CD4-positive, alpha-beta T cell (primary cell): Measurements from ENCODE around the gene NR5A2. TPM values are rescaled to one million over a fixed set of nuclear protein-coding genes. Genes with fewer than 3 reads are reported as not detected.

ENCODE experiments used
- ATAC-seq: fragments of 200-7000 bp; cut with Tn5 transposase; one replicate; pipeline ENCODE4 v1.10.0; 2022; ENCODE audit warnings: mild to moderate bottlenecking; ENCODE audit not compliant: poor library complexity
- CTCF ChIA-PET: fragments of 350-600 bp; sonication (Branson Sonifier 250); formaldehyde crosslinking; loops from one replicate; lab custom pipeline; 2021; ENCODE audit warnings: antibody characterized with exemption, inconsistent platforms; lab: Charles Lee
- POLR2A ChIA-PET: fragments of 350-600 bp; sonication (Branson Sonifier 250); formaldehyde crosslinking; loops from one replicate; lab custom pipeline; 2021; ENCODE audit warnings: antibody characterized with exemption, inconsistent platforms; lab: Charles Lee
- DNase-seq, 14 experiments: peaks; one replicate each; pipeline ENCODE4 v3.0.0-alpha.2; 2013 to 2020; ENCODE audit warnings: mixed read lengths in 2 of 14
- H3K27ac ChIP-seq, 2 donors: one replicate each; pipeline versions ENCODE4 v1.5.1 to v1.7.0; 2013; ENCODE audit warnings: low read length in 2 of 2, low read depth in 1 of 2, mild to moderate bottlenecking in 1 of 2
- H3K27me3 ChIP-seq, 2 experiments: 1 replicate in 1 of 2; 2 replicates in 1 of 2; pipeline versions ENCODE4 v1.6.1 to v1.7.0; 2013; ENCODE audit warnings: low read length in 2 of 2, control low read depth in 1 of 2, mild to moderate bottlenecking in 1 of 2, moderate library complexity in 1 of 2; ENCODE audit not compliant: insufficient read depth in 2 of 2, control insufficient read depth in 1 of 2
- H3K36me3 ChIP-seq: one replicate; pipeline ENCODE4 v1.6.1; 2013; ENCODE audit warnings: low read length, control low read depth; ENCODE audit not compliant: insufficient read depth
- H3K4me1 ChIP-seq: one replicate; pipeline ENCODE4 v1.6.1; 2013; ENCODE audit warnings: low read length, control low read depth; ENCODE audit not compliant: insufficient read depth
- H3K4me3 ChIP-seq: one replicate; pipeline ENCODE4 v1.5.1; 2013; ENCODE audit warnings: mild to moderate bottlenecking, low read length, moderate library complexity
- H3K9me3 ChIP-seq, 2 experiments: 1 replicate in 1 of 2; 2 replicates in 1 of 2; pipeline versions ENCODE4 v1.6.1 to v1.7.0; 2013; ENCODE audit warnings: low read length in 2 of 2, mild to moderate bottlenecking in 2 of 2, control low read depth in 1 of 2, moderate library complexity in 1 of 2; ENCODE audit not compliant: control insufficient read depth in 1 of 2, insufficient read depth in 1 of 2
- H3K27ac Mint-ChIP-seq: one replicate; pipeline ENCODE4 v1.8.0; 2020; ENCODE audit warnings: mixed read lengths
- H3K27me3 Mint-ChIP-seq: one replicate; pipeline ENCODE4 v1.8.0; 2021; ENCODE audit warnings: mixed read lengths
- H3K36me3 Mint-ChIP-seq: one replicate; pipeline ENCODE4 v1.8.0; 2021; ENCODE audit warnings: low read depth, mixed read lengths
- H3K4me1 Mint-ChIP-seq: one replicate; pipeline ENCODE4 v1.8.0; 2021; ENCODE audit warnings: low read depth, mixed read lengths
- H3K4me3 Mint-ChIP-seq: one replicate; pipeline ENCODE4 v1.8.0; 2020; ENCODE audit warnings: mild to moderate bottlenecking, mixed read lengths
- H3K9me3 Mint-ChIP-seq: one replicate; pipeline ENCODE4 v1.8.0; 2020; ENCODE audit warnings: mixed read lengths
- CTCF ChIP-seq: fragments of 200-600 bp; IDR thresholded peaks from one replicate; pipeline ENCODE4 v1.8.0; 2022; ENCODE audit warnings: antibody characterized with exemption, mild to moderate bottlenecking
- intact Hi-C, 2 experiments: fragments of 100-400 bp; cut with DNase I in 1 of 2; cut with micrococcal nuclease in 1 of 2; formaldehyde crosslinking; loops; one replicate each; pipeline versions ENCODE4 v1.15.1 to v1.9.0; 2023 to 2025; cut with DNase I, micrococcal nuclease
- total RNA-seq, 174 experiments: library from RNA in 2 of 174; stranded (reverse) in 2 of 174; gene quantifications; one replicate each; pipeline ENCODE4 v1.2.3 and lab custom pipeline; 2021 to 2026

NR5A2 gene
- total RNA-seq, 2 experiments from 2014 or later: not detected

DNA sequence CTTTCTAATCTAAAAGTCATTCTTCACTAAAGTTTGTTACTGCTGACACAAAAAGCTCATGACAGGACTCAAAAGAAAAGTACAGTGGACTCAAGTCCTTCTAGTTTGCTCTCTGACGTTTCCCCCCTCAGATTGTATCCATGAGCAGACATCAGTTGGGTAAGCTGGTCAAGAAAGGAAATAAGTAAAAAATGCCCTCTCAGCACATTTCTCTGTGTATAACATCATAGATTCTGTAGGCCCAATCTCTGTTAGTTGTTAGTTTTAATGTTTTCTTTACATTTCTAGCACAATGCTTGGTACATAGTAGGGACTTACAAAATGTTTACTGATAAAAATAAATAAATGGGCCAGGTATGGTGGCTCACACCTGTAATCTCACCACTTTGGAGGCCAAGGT lies 96.8 kb downstream of the NR5A2 start:
- Histone ChIP-seq H3K27ac (no peak overlapping the region), H3K36me3 (no peaks in the 10 kb centered on the region), H3K27me3 (no peaks in the 10 kb centered on the region), H3K4me3 (no peak overlapping the region), H3K9me3 (no peaks in the 10 kb centered on the region), H3K4me1 (peaks cover 4% of the 10 kb centered on the region)
- intact Hi-C loops: no loop called here
- DNase-seq (no peak), ATAC-seq (no peak)
- peaks cover 10% of the 10 kb centered on the region for H3K27me3 Mint-ChIP-seq
- no peaks in the 10 kb centered on the region for H3K9me3 Mint-ChIP-seq
- peaks cover 5% of the 10 kb centered on the region for H3K4me1 Mint-ChIP-seq
- no peak overlapping the region for H3K27ac Mint-ChIP-seq
- CTCF ChIA-PET: no interaction called here
- H3K4me3 Mint-ChIP-seq: no peak overlapping the region
- no peak for TF ChIP-seq CTCF
- no peaks in the 10 kb centered on the region for H3K36me3 Mint-ChIP-seq
- POLR2A ChIA-PET: no interaction called here

- no peak overlapping the region for H3K4me3 ChIP-seq
- POLR2A ChIA-PET: no interaction called here
- intact Hi-C loops: no loop called here
- H3K27ac Mint-ChIP-seq: no peak overlapping the region
- peaks cover 4% of the 10 kb centered on the region for H3K27me3 Mint-ChIP-seq
- H3K4me1 Mint-ChIP-seq: peaks cover 17% of the 10 kb centered on the region
- H3K36me3 Mint-ChIP-seq: no peaks in the 10 kb centered on the region
- no peaks in the 10 kb centered on the region for H3K36me3 ChIP-seq
- H3K4me3 Mint-ChIP-seq: no peak overlapping the region
- CTCF ChIA-PET: no interaction called here
- ATAC-seq: no peak
- DNase-seq: no peak
- no peaks in the 10 kb centered on the region for H3K9me3 ChIP-seq
- no peaks in the 10 kb centered on the region for H3K9me3 Mint-ChIP-seq
- H3K27ac ChIP-seq: no peak overlapping the region
- no peak for TF ChIP-seq CTCF
- peaks cover 9% of the 10 kb centered on the region for H3K4me1 ChIP-seq
- no peaks in the 10 kb centered on the region for H3K27me3 ChIP-seq
Measured at GRCh38 chr1:200128081-200128480, 100.6 kb downstream of the NR5A2 start.

GRCh38 chr1:200128944-200129879 lies 101.7 kb downstream of the NR5A2 start:
- peak in 4 of 14 experiments; percentile 6 to 76 (median 46) for DNase-seq
- H3K4me3 Mint-ChIP-seq: no peak overlapping the region
- no peaks in the 10 kb centered on the region for H3K36me3 Mint-ChIP-seq

More at GRCh38 chr1:200128944-200129879, 101.7 kb downstream of the NR5A2 start:
- TF ChIP-seq CTCF: no peak
- Histone ChIP-seq H3K27ac (no peak overlapping the region), H3K4me1 (peaks cover 9% of the 10 kb centered on the region), H3K36me3 (no peaks in the 10 kb centered on the region), H3K9me3 (no peaks in the 10 kb centered on the region), H3K27me3 (no peaks in the 10 kb centered on the region), H3K4me3 (no peak overlapping the region)
- ATAC-seq: peak; percentile 61
- Mint-ChIP-seq H3K27me3 (no peaks in the 10 kb centered on the region), H3K27ac (no peak overlapping the region), H3K4me1 (peaks cover 17% of the 10 kb centered on the region), H3K9me3 (no peaks in the 10 kb centered on the region)
- CTCF ChIA-PET: no interaction called here
- POLR2A ChIA-PET: no interaction called here
- intact Hi-C loops: no loop called here
